Activated CD4-positive, alpha-beta T cell treated with anti-CD3 and anti-CD28 coated beads for 36 hours (primary cell): ENCODE measurements around the gene RARG. TPM values are rescaled to one million over a fixed set of nuclear protein-coding genes. Genes with fewer than 3 reads are reported as not detected.

Experiments
- ATAC-seq: fragments of 200-7000 bp; cut with Tn5 transposase; one replicate; pipeline ENCODE4 v1.10.0; 2021; ENCODE audit warnings: mild to moderate bottlenecking, moderate library complexity
- CTCF ChIA-PET: fragments of 350-600 bp; sonication (Branson Sonifier 250); formaldehyde crosslinking; loops from one replicate; lab custom pipeline; 2021; ENCODE audit warnings: antibody characterized with exemption; lab: Charles Lee
- POLR2A ChIA-PET: fragments of 350-600 bp; sonication (Branson Sonifier 250); formaldehyde crosslinking; loops from one replicate; lab custom pipeline; 2021; ENCODE audit warnings: antibody characterized with exemption, inconsistent platforms; lab: Charles Lee
- DNase-seq: peaks from one replicate; pipeline ENCODE4 v3.0.0-alpha.2; 2020
- H3K27ac Mint-ChIP-seq: one replicate; pipeline ENCODE4 v1.8.0; 2021; ENCODE audit warnings: mixed read lengths
- H3K27me3 Mint-ChIP-seq: one replicate; pipeline ENCODE4 v1.8.0; 2021; ENCODE audit warnings: mixed read lengths
- H3K36me3 Mint-ChIP-seq: one replicate; pipeline ENCODE4 v1.8.0; 2021; ENCODE audit warnings: low read depth, mixed read lengths
- H3K4me1 Mint-ChIP-seq: one replicate; pipeline ENCODE4 v1.8.0; 2021; ENCODE audit warnings: mixed read lengths
- H3K4me3 Mint-ChIP-seq: one replicate; pipeline ENCODE4 v1.8.0; 2021; ENCODE audit warnings: mild to moderate bottlenecking, moderate library complexity, mixed read lengths
- H3K9me3 Mint-ChIP-seq: one replicate; pipeline ENCODE4 v1.8.0; 2021; ENCODE audit warnings: low read depth, mixed read lengths
- intact Hi-C, 2 experiments: fragments of 100-400 bp; cut with DNase I in 1 of 2; cut with micrococcal nuclease in 1 of 2; formaldehyde crosslinking; loops; one replicate each; pipeline versions ENCODE4 v1.14.2 to v1.15.1; 2022 to 2024; cut with DNase I, micrococcal nuclease
- total RNA-seq, 2 experiments: library from RNA; stranded (reverse); gene quantifications; one replicate each; pipeline ENCODE4 v1.2.3, GENCODE V29; 2021

The RARG gene
- total RNA-seq, 2 experiments from 2014 or later = 20.0 to 21.6 TPM

DNA sequence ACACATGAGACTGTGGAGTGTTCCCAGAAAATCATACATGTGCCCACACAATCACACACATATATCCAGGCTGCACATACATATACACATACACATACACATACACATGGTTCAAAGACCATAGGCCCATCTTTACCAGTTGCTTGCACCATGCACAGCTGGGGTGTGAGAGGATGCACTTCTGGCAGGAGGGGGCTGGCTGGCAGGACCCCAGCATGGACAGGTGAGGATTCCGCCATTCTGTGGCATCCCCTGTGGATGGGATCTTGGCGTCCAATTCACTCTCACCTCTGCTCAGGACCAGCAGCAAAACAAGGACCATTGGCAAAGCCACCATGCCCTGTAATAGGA, 31.9 kb downstream of the RARG start:
- Mint-ChIP-seq H3K4me3 (no peak overlapping the region), H3K36me3 (peaks cover 35% of the 10 kb centered on the region), H3K4me1 (peaks cover 70% of the 10 kb centered on the region), H3K9me3 (peaks cover 3% of the 10 kb centered on the region), H3K27ac (peak overlapping the region; percentile 28), H3K27me3 (no peaks in the 10 kb centered on the region)
- ChIA-PET POLR2A (interaction anchor here (0.7 kb wide), 2 partner anchors 14 to 19 kb away, joined by 3 read pairs; partner anchors contain the start of genes CSAD and ZNF740), CTCF (interaction anchor here (0.6 to 4.0 kb wide), 8 partner anchors 9 to 475 kb away, joined by 3 to 21 read pairs (median 6); no protein-coding TSS in a partner anchor)
- ATAC-seq (no peak), DNase-seq (no peak)
- intact Hi-C loops = loop anchor here (1.0 to 2.0 kb wide), 2 partner anchors 19 to 20 kb away; partner anchors contain the start of genes CSAD (in 2 of the 2) and ZNF740 (in 2 of the 2)

DNA sequence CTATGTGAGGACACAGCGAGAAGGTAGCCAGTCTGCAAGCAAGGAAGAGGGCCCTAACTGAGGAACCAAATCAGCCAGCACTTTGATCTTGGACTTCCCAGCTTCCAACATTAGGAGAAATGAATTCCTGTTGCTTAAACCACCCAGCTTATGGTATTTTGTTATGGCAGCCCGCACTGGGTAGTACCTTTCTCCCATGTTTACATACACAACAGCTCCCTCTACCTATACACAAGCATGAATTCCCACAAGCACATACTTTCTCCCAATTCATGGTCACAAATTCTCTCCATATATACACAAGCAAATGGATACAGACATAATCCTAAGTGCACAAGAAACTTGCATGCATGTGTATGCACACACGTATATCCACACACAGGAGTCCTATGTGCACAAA, 32.3 kb downstream of the RARG start:
- Mint-ChIP-seq H3K4me3 (no peak overlapping the region), H3K9me3 (peaks cover 3% of the 10 kb centered on the region), H3K27ac (peak overlapping the region; percentile 28), H3K4me1 (peaks cover 67% of the 10 kb centered on the region), H3K36me3 (peaks cover 37% of the 10 kb centered on the region), H3K27me3 (no peaks in the 10 kb centered on the region)
- ChIA-PET CTCF (interaction anchor here (0.5 to 4.0 kb wide), 13 partner anchors 9 to 476 kb away, joined by 3 to 54 read pairs (median 6); partner anchors contain the start of gene AAAS), POLR2A (interaction anchor here (1.6 kb wide), 1 partner anchor 19 kb away, joined by 5 read pairs; the partner anchor contains the start of genes CSAD and ZNF740)
- ATAC-seq (no peak), DNase-seq (no peak)
- intact Hi-C loops = loop anchor here (1.0 to 10.0 kb wide), 3 partner anchors 19 to 135 kb away; partner anchors contain the start of genes CSAD (in 2 of the 2) and ZNF740 (in 2 of the 2)

DNA sequence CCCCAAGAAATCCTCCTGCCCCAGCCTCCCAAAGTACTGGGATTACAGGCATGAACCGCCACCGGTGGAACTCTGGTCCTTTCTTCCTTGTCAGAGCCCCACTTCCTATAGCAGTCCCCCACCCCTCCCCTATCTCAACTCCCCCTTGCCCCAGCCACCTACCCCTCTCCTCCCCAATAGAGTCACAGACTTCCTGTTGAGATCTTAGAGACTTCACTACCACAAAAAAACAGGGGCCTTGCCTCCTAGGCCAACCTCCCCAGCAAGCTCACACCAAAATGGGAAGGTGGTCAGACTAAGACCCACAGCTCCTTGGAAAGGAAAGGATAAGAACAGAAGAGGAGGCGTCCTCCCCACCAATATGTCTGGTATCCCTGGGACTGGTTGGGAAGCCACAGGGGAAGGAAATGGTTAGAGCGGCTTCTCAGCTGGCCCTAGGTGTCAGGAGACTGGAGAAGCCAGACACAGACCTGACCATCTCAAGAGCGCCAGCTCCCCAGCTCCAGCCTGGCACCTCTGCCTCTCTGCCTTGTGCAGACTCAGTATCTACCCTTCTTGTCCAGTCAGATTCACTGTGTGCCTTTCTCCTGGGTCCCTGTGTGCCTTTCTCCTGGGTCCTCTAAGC, 33.4 kb downstream of the RARG start:
- H3K36me3 Mint-ChIP-seq = peaks cover 36% of the 10 kb centered on the region
- intact Hi-C loops = loop anchor here in 1 of 2 experiments (10.0 kb wide), 1 partner anchor 134 kb away; no protein-coding TSS in a partner anchor
- peak overlapping the region; percentile 45 for H3K4me3 Mint-ChIP-seq
- ChIA-PET POLR2A (interaction anchor here (0.7 to 1.6 kb wide), 4 partner anchors 15 to 144 kb away, joined by 3 to 5 read pairs (median 4); partner anchors contain the start of genes CSAD and ZNF740), CTCF (interaction anchor here (0.5 to 4.0 kb wide), 28 partner anchors 8 to 154 kb away, joined by 3 to 54 read pairs (median 4); partner anchors contain the start of genes AAAS, ESPL1, ITGB7 and SPRYD3)
- H3K9me3 Mint-ChIP-seq = peaks cover 3% of the 10 kb centered on the region
- peaks cover 57% of the 10 kb centered on the region for H3K4me1 Mint-ChIP-seq
- DNase-seq = no peak
- no peaks in the 10 kb centered on the region for H3K27me3 Mint-ChIP-seq
- peak overlapping the region; percentile 47 for H3K27ac Mint-ChIP-seq
- peak; percentile 14 for ATAC-seq

DNA sequence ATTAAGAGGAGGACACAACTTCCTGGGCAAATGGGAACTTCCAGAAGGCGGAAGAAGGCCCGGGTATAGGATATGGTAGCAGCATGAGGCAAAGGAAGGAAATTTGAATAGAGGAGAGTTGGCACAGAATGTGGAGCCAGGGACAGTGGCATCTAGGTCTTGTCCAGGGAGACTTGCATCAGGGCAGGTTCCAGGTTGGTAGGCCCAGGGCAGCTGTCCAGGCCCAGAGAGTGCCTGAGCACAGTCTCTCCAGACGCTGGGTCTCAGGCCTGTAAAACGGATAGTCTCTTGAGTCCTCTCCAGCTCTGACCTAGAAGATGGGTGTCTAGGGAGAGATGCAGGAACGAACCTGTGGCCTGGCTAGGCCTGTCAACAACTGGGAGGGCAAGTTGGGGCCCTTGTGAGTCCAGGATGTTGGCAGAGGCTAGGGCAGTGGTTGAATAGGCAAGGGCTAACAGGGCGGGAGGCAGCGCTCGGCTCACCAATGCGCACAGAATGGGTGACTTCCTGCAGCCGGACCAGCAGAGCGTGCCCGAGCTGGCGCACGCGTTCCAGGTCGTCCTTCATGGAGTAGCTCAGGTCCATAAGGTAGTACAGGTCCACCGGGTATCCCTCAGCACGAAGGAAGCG, 34.9 kb downstream of the RARG start:
- DNase-seq = no peak
- ChIA-PET CTCF (interaction anchor here (0.6 to 4.0 kb wide), 26 partner anchors 7 to 1218 kb away, joined by 3 to 54 read pairs (median 4); partner anchors contain the start of genes AAAS, CSAD, ESPL1 and ITGB7), POLR2A (interaction anchor here (0.6 to 0.9 kb wide), 3 partner anchors 16 to 90 kb away, joined by 3 read pairs; partner anchors contain the start of genes CSAD and ZNF740)
- no peak overlapping the region for H3K4me3 Mint-ChIP-seq
- intact Hi-C loops = loop anchor here (1.0 to 10.0 kb wide), 3 partner anchors 38 to 132 kb away; no protein-coding TSS in a partner anchor
- H3K27me3 Mint-ChIP-seq = no peaks in the 10 kb centered on the region
- H3K4me1 Mint-ChIP-seq = peaks cover 47% of the 10 kb centered on the region
- H3K9me3 Mint-ChIP-seq = no peaks in the 10 kb centered on the region
- H3K27ac Mint-ChIP-seq = peak overlapping the region; percentile 26
- no peak for ATAC-seq
- H3K36me3 Mint-ChIP-seq = peaks cover 39% of the 10 kb centered on the region

DNA sequence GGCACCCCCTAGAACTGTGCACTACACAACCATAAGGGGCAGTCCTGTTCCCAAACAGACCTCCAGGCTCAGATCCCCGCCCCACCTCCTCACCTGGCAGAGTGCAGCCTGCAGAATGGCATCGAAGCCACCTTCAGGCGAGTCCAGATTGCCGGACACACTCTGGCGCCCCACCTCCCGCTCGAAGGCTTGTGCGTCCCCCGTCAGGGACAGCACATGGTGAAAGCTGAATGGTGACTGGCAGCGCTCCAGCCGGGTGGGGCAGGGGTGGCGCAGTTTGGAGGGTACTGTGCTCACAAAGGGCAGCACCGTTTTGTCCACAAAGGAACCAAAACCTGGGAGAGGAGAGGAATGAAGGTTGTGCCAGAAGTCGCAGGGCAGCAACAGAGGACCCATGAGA, 35.5 kb downstream of the RARG start:
- Mint-ChIP-seq H3K9me3 (no peaks in the 10 kb centered on the region), H3K27me3 (no peaks in the 10 kb centered on the region), H3K4me3 (no peak overlapping the region), H3K4me1 (peaks cover 43% of the 10 kb centered on the region), H3K27ac (no peak overlapping the region), H3K36me3 (peaks cover 44% of the 10 kb centered on the region)
- no peak for ATAC-seq
- intact Hi-C loops = loop anchor here in 1 of 2 experiments (10.0 kb wide), 1 partner anchor 132 kb away; no protein-coding TSS in a partner anchor
- CTCF ChIA-PET = interaction anchor here (0.6 to 3.6 kb wide), 7 partner anchors 10 to 276 kb away, joined by 3 to 54 read pairs (median 11); partner anchors contain the start of genes AAAS, CSAD, ESPL1 and ITGB7
- DNase-seq = no peak
- POLR2A ChIA-PET = no interaction called here

DNA sequence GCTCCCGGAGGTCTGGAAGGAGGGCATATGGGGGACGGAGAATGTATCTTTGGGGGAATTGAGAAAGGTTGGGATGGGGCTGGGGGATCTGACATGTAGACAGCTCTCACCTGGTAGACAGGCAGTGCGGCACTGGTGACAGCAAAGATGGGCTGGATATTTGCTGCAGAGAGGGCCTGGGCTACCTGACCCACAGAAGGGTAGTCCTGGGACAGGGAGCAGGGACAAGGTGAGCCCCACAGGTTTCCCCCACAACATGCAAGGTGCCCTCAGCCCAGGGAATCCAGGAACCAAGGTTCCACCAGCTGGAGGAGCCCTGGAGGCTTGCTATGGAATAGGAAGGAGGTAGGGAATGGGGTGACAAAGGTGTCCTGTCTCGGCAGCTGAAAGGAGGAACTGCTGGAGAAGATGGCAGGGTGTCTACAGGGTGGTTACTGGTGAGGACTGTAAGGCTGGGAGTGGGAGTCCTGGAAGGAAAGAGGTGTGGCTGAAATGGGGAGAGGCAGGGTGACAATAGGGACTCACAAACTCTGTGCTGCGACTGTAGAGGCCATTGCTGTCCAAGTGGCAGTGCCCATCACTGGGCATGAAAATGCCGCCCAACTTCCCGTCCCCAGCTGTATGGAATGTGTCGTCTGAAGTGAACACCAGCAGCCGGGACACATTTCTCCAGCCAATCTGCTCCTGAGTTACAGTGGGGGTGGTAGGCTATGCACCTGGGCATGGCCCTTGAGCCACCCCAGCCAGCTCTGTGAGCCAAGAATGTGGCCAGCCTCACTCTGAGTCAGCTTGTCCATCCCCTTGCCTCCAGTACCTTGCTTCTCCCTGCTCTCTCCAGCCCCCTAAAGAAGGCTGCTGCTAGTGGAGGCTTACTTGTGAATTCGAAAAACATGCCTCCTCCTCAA, 36.2 kb downstream of the RARG start:
- Mint-ChIP-seq H3K9me3 (no peaks in the 10 kb centered on the region), H3K27ac (no peak overlapping the region), H3K27me3 (no peaks in the 10 kb centered on the region), H3K36me3 (peaks cover 39% of the 10 kb centered on the region), H3K4me1 (peaks cover 37% of the 10 kb centered on the region), H3K4me3 (no peak overlapping the region)
- DNase-seq = no peak
- ChIA-PET CTCF (interaction anchor here (0.6 to 3.6 kb wide), 10 partner anchors 9 to 130 kb away, joined by 3 to 21 read pairs (median 5); partner anchors contain the start of genes CSAD and ESPL1), POLR2A (interaction anchor here (0.6 to 0.9 kb wide), 3 partner anchors 14 to 125 kb away, joined by 3 to 4 read pairs (median 4); no protein-coding TSS in a partner anchor)
- ATAC-seq = no peak
- intact Hi-C loops = loop anchor here in 1 of 2 experiments (10.0 kb wide), 1 partner anchor 131 kb away; no protein-coding TSS in a partner anchor

DNA sequence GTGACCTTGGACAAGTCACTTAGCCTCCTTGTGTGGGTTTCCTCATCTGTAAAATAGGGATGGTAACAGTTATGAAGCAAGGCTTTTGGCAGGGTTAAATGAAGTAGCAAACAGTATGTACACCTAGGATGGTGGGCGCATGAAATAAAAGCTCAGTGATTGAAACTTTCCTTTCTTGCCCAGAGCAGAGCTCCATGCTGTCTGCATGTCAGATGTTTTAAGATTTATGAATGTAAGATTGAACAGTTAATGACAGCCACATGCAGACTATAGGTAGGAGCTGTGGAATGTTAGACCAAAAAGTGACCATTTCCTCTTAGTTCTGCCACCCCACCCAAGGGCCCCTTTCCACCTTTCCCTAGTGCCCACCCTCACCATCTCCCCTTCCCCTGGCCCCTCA, 37.0 kb downstream of the RARG start:
- ChIA-PET CTCF (interaction anchor here (0.6 to 2.0 kb wide), 12 partner anchors 8 to 129 kb away, joined by 3 to 14 read pairs (median 4); partner anchors contain the start of genes AAAS, CSAD and ZNF740), POLR2A (interaction anchor here (0.6 to 0.9 kb wide), 4 partner anchors 13 to 124 kb away, joined by 3 to 4 read pairs (median 4); partner anchors contain the start of gene MYG1)
- H3K9me3 Mint-ChIP-seq = no peaks in the 10 kb centered on the region
- DNase-seq = no peak
- no peak overlapping the region for H3K27ac Mint-ChIP-seq
- H3K4me3 Mint-ChIP-seq = no peak overlapping the region
- peaks cover 35% of the 10 kb centered on the region for H3K36me3 Mint-ChIP-seq
- intact Hi-C loops = loop anchor here in 1 of 2 experiments (10.0 kb wide), 1 partner anchor 130 kb away; no protein-coding TSS in a partner anchor
- no peak for ATAC-seq
- no peaks in the 10 kb centered on the region for H3K27me3 Mint-ChIP-seq
- peaks cover 33% of the 10 kb centered on the region for H3K4me1 Mint-ChIP-seq

DNA sequence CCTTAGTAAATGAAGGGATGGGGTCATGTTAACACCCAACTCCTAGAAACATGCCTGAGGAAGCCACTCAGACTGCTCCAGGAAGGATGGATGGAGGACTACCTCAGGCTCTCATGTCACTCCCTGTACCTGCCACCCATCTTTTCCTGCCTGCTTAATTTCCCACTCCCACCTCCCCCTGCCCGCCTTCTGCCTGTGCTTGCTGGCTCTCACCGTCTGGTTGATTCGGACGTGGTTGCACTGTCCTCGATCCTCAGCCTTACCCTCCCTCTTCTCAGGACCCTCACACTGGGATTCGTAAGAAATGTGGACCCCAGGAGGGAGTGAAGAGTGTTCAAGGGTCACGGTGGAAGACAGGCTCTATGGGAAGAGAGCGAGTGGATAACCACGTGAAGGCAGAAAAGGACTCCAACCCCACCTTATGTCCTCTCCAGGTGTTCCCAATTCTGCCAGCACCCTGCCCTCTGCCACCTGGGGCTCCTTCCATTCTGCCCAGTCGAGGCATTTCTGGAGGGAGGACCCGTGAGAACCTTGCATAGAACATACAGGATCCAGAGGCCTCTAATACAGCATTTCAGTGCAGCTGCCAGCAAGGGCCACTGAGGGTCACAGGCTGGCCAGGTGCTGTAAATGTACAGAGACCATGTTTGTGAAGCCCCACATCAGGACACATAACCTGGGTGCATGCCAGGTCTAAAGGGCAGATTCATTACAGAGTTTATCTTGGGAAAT, 37.9 kb downstream of the RARG start:
- DNase-seq (no peak), ATAC-seq (no peak)
- Mint-ChIP-seq H3K36me3 (peaks cover 32% of the 10 kb centered on the region), H3K4me3 (no peak overlapping the region), H3K27me3 (no peaks in the 10 kb centered on the region), H3K9me3 (no peaks in the 10 kb centered on the region), H3K4me1 (peaks cover 33% of the 10 kb centered on the region), H3K27ac (no peak overlapping the region)
- CTCF ChIA-PET = interaction anchor here (0.6 to 2.0 kb wide), 10 partner anchors 7 to 128 kb away, joined by 3 to 14 read pairs (median 4); partner anchors contain the start of genes AAAS, CSAD and ZNF740
- POLR2A ChIA-PET = interaction anchor here (0.6 to 0.9 kb wide), 2 partner anchors 13 to 106 kb away, joined by 3 to 4 read pairs; partner anchors contain the start of gene MYG1
- intact Hi-C loops = loop anchor here in 1 of 2 experiments (10.0 kb wide), 1 partner anchor 129 kb away; no protein-coding TSS in a partner anchor

DNA sequence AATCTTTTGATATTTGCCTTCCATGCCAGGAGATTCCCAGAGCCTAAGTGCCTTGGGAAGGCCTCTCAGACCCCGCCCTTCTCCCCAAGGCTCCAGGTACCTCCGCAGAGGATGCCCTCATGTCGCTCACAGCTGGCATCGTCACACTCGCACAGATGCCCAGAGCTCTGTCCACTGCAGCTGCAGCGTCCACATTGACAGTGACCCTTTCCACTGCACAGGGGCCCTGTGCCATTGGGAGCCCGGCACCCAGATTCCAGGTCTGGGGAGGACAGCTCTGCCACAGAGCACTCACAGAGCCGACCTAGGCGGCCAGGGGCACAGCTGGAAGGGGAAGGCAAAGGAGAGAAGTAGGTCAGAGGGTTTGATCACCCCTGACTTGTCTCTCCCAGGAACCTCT, 39.0 kb downstream of the RARG start:
- H3K9me3 Mint-ChIP-seq = no peaks in the 10 kb centered on the region
- intact Hi-C loops = loop anchor here in 1 of 2 experiments (10.0 kb wide), 1 partner anchor 128 kb away; no protein-coding TSS in a partner anchor
- no peak for ATAC-seq

More for the DNA sequence above, 39.0 kb downstream of the RARG start:
- ChIA-PET POLR2A (interaction anchor here (0.7 kb wide), 1 partner anchor 12 kb away, joined by 3 read pairs; the partner anchor contains the start of genes CSAD and ZNF740), CTCF (interaction anchor here (0.8 to 1.7 kb wide), 5 partner anchors 11 to 128 kb away, joined by 3 to 5 read pairs (median 3); partner anchors contain the start of genes AAAS and CSAD)
- H3K27ac Mint-ChIP-seq = peak overlapping the region; percentile 25
- peaks cover 37% of the 10 kb centered on the region for H3K36me3 Mint-ChIP-seq
- peaks cover 22% of the 10 kb centered on the region for H3K4me1 Mint-ChIP-seq
- no peak for DNase-seq
- no peaks in the 10 kb centered on the region for H3K27me3 Mint-ChIP-seq
- no peak overlapping the region for H3K4me3 Mint-ChIP-seq
